CD8-positive, alpha-beta memory T cell (primary cell): ENCODE data around the gene MOV10L1. TPM values are rescaled to one million over a fixed set of nuclear protein-coding genes. Genes with fewer than 3 reads are reported as not detected.

ENCODE experiments used
- CTCF ChIA-PET: fragments of 350-600 bp; sonication (Branson Sonifier 250); formaldehyde crosslinking; loops from one replicate; lab custom pipeline; 2021; ENCODE audit warnings: antibody characterized with exemption; lab: Charles Lee
- POLR2A ChIA-PET: fragments of 350-600 bp; sonication (Branson Sonifier 250); formaldehyde crosslinking; loops from one replicate; lab custom pipeline; 2021; ENCODE audit warnings: antibody characterized with exemption; lab: Charles Lee
- DNase-seq, 5 donors: peaks; one replicate each; pipeline versions ENCODE4 v3.0.0 to v3.0.0-alpha.2; 2020 to 2022; ENCODE audit warnings: mixed read lengths in 1 of 5
- H3K27ac ChIP-seq: one replicate; pipeline ENCODE4 v1.7.0; 2013; ENCODE audit warnings: low read depth, mild to moderate bottlenecking, low read length, moderate library complexity
- H3K27me3 ChIP-seq: 2 replicates; pipeline ENCODE4 v1.7.0; 2013; ENCODE audit warnings: low read length, mild to moderate bottlenecking; ENCODE audit not compliant: insufficient read depth, poor library complexity, severe bottlenecking
- H3K36me3 ChIP-seq: 2 replicates; pipeline ENCODE4 v1.7.0; 2013; ENCODE audit warnings: mild to moderate bottlenecking, low read length, moderate library complexity; ENCODE audit not compliant: insufficient read depth
- H3K4me1 ChIP-seq: 2 replicates; pipeline ENCODE4 v1.7.0; 2013; ENCODE audit warnings: mild to moderate bottlenecking, low read length, moderate library complexity; ENCODE audit not compliant: insufficient read depth
- H3K4me3 ChIP-seq: 2 replicates; pipeline ENCODE4 v1.7.0; 2013; ENCODE audit warnings: mild to moderate bottlenecking, low read length
- H3K9me3 ChIP-seq: 2 replicates; pipeline ENCODE4 v1.7.0; 2013; ENCODE audit warnings: mild to moderate bottlenecking, low read length
- H3K27ac Mint-ChIP-seq, 8 donors: one replicate each; pipeline ENCODE4 v1.8.0; 2020 to 2021; ENCODE audit warnings: mixed read lengths in 8 of 8, mild to moderate bottlenecking in 6 of 8, inconsistent platforms in 3 of 8, moderate library complexity in 3 of 8
- H3K27me3 Mint-ChIP-seq, 2 donors: one replicate each; pipeline ENCODE4 v1.8.0; 2020 to 2021; ENCODE audit warnings: mixed read lengths in 2 of 2, mild to moderate bottlenecking in 1 of 2, moderate library complexity in 1 of 2
- H3K36me3 Mint-ChIP-seq, 3 donors: one replicate each; pipeline ENCODE4 v1.8.0; 2020 to 2021; ENCODE audit warnings: mixed read lengths in 3 of 3, inconsistent platforms in 1 of 3, mild to moderate bottlenecking in 1 of 3
- H3K4me1 Mint-ChIP-seq, 3 donors: one replicate each; pipeline ENCODE4 v1.8.0; 2020 to 2021; ENCODE audit warnings: mixed read lengths in 3 of 3, inconsistent platforms in 1 of 3, mild to moderate bottlenecking in 1 of 3
- H3K4me3 Mint-ChIP-seq, 7 donors: one replicate each; pipeline ENCODE4 v1.8.0; 2020 to 2021; ENCODE audit warnings: mixed read lengths in 7 of 7, mild to moderate bottlenecking in 6 of 7, moderate library complexity in 4 of 7, inconsistent platforms in 2 of 7
- H3K9me3 Mint-ChIP-seq, 5 donors: one replicate each; pipeline ENCODE4 v1.8.0; 2020 to 2022; ENCODE audit warnings: mixed read lengths in 5 of 5, mild to moderate bottlenecking in 3 of 5, moderate library complexity in 2 of 5, inconsistent platforms in 1 of 5
- polyA plus RNA-seq: library from polyadenylated mRNA; unstranded; fragments of 300-500 nt; fragmentation: Illumina TruSeq; gene quantifications from one replicate; pipeline ENCODE4 v1.2.3, GENCODE V29; 2021
- total RNA-seq, 2 experiments: library from RNA; stranded (reverse); gene quantifications; one replicate each; pipeline ENCODE4 v1.2.3, GENCODE V29; 2021

The MOV10L1 gene
- total and polyA plus RNA-seq, 3 experiments from 2014 or later, result not detected

GRCh38 chr22:50208430-50208938, 118.7 kb downstream of the MOV10L1 start:
- POLR2A ChIA-PET, result interaction anchor here (1.1 kb wide), 1 partner anchor 60 kb away, joined by 4 read pairs; no protein-coding TSS in a partner anchor
- CTCF ChIA-PET, result interaction anchor here (0.9 to 3.6 kb wide), 4 partner anchors 12 to 58 kb away, joined by 3 to 35 read pairs (median 4); no protein-coding TSS in a partner anchor
- H3K27ac Mint-ChIP-seq, result peak overlapping the region in 1 of 8 donors; percentile 61
- peaks cover 29% of the 10 kb centered on the region for H3K36me3 ChIP-seq
- no peak overlapping the region for H3K27ac ChIP-seq
- H3K4me3 ChIP-seq, result no peak overlapping the region
- peaks cover 19 to 46% (median 34%) of the 10 kb centered on the region in 3 donors for H3K4me1 Mint-ChIP-seq
- H3K36me3 Mint-ChIP-seq, result peaks cover 3 to 69% (median 7%) of the 10 kb centered on the region in 3 donors
- H3K27me3 ChIP-seq, result no peaks in the 10 kb centered on the region
- no peaks in the 10 kb centered on the region for H3K4me1 ChIP-seq
- no peaks in the 10 kb centered on the region for H3K9me3 Mint-ChIP-seq
- no peaks in the 10 kb centered on the region for H3K9me3 ChIP-seq
- H3K27me3 Mint-ChIP-seq, result no peaks in the 10 kb centered on the region
- DNase-seq, result no peak
- H3K4me3 Mint-ChIP-seq, result no peak overlapping the region

- POLR2A ChIA-PET, result interaction anchor here (1.1 kb wide), 1 partner anchor 60 kb away, joined by 4 read pairs; no protein-coding TSS in a partner anchor
- H3K27ac Mint-ChIP-seq, result peak overlapping the region; percentile 32 to 89 (median 80)
Observed at GRCh38 chr22:50208939-50209892, 119.4 kb downstream of the MOV10L1 start.

GRCh38 chr22:50209893-50210292, 120.1 kb downstream of the MOV10L1 start:
- H3K36me3 Mint-ChIP-seq, result peaks cover 3 to 66% (median 7%) of the 10 kb centered on the region in 3 donors
- Histone ChIP-seq H3K27me3 (no peaks in the 10 kb centered on the region), H3K27ac (no peak overlapping the region), H3K4me1 (no peaks in the 10 kb centered on the region), H3K9me3 (no peaks in the 10 kb centered on the region), H3K36me3 (peaks cover 30% of the 10 kb centered on the region), H3K4me3 (no peak overlapping the region)
- no peaks in the 10 kb centered on the region for H3K9me3 Mint-ChIP-seq
- peak overlapping the region; percentile 32 to 89 (median 80) for H3K27ac Mint-ChIP-seq
- H3K4me3 Mint-ChIP-seq, result peak overlapping the region in 1 of 7 donors; percentile 18
- peaks cover 18 to 44% (median 33%) of the 10 kb centered on the region in 3 donors for H3K4me1 Mint-ChIP-seq
- DNase-seq, result peak; percentile 55 to 78 (median 64)
- POLR2A ChIA-PET, result no interaction called here
- peaks cover 0 to 2% of the 10 kb centered on the region in 2 donors for H3K27me3 Mint-ChIP-seq
- CTCF ChIA-PET, result interaction anchor here (2.3 kb wide), 1 partner anchor 61 kb away, joined by 18 read pairs; no protein-coding TSS in a partner anchor

More at GRCh38 chr22:50208939-50209892, 119.4 kb downstream of the MOV10L1 start:
- Histone ChIP-seq H3K36me3 (peaks cover 29% of the 10 kb centered on the region), H3K4me1 (no peaks in the 10 kb centered on the region), H3K27ac (no peak overlapping the region), H3K4me3 (no peak overlapping the region), H3K27me3 (no peaks in the 10 kb centered on the region), H3K9me3 (no peaks in the 10 kb centered on the region)
- Mint-ChIP-seq H3K36me3 (peaks cover 3 to 68% (median 9%) of the 10 kb centered on the region in 3 donors), H3K27me3 (no peaks in the 10 kb centered on the region), H3K9me3 (no peaks in the 10 kb centered on the region), H3K4me3 (peak overlapping the region in 1 of 7 donors; percentile 18), H3K4me1 (peaks cover 18 to 46% (median 33%) of the 10 kb centered on the region in 3 donors)
- DNase-seq, result no peak
- CTCF ChIA-PET, result interaction anchor here (0.9 to 3.6 kb wide), 4 partner anchors 12 to 59 kb away, joined by 3 to 35 read pairs (median 4); no protein-coding TSS in a partner anchor

- no peaks in the 10 kb centered on the region for H3K9me3 Mint-ChIP-seq
- H3K4me3 Mint-ChIP-seq, result peak overlapping the region in 1 of 7 donors; percentile 51
- peaks cover 32% of the 10 kb centered on the region for H3K36me3 ChIP-seq
- H3K4me3 ChIP-seq, result no peak overlapping the region
- H3K4me1 ChIP-seq, result no peaks in the 10 kb centered on the region
- ChIA-PET CTCF (interaction anchor here (0.5 to 2.3 kb wide), 4 partner anchors 9 to 407 kb away, joined by 3 to 18 read pairs (median 4); no protein-coding TSS in a partner anchor), POLR2A (no interaction called here)
- H3K4me1 Mint-ChIP-seq, result peaks cover 16 to 41% (median 31%) of the 10 kb centered on the region in 3 donors
- H3K27me3 Mint-ChIP-seq, result peaks cover 0 to 2% of the 10 kb centered on the region in 2 donors
- no peak for DNase-seq
- H3K27me3 ChIP-seq, result no peaks in the 10 kb centered on the region
- no peak overlapping the region for H3K27ac ChIP-seq
- peaks cover 3 to 65% (median 5%) of the 10 kb centered on the region in 3 donors for H3K36me3 Mint-ChIP-seq
- H3K27ac Mint-ChIP-seq, result no peak overlapping the region
- no peaks in the 10 kb centered on the region for H3K9me3 ChIP-seq
Observed at GRCh38 chr22:50210378-50211139, 120.8 kb downstream of the MOV10L1 start.

- no peaks in the 10 kb centered on the region for H3K9me3 ChIP-seq
- H3K27me3 Mint-ChIP-seq, result peaks cover 0 to 2% of the 10 kb centered on the region in 2 donors
- no peak overlapping the region for H3K27ac ChIP-seq
- no peaks in the 10 kb centered on the region for H3K9me3 Mint-ChIP-seq
- CTCF ChIA-PET, result interaction anchor here (0.5 to 2.3 kb wide), 4 partner anchors 8 to 407 kb away, joined by 3 to 18 read pairs (median 4); no protein-coding TSS in a partner anchor
- H3K36me3 ChIP-seq, result peaks cover 31% of the 10 kb centered on the region
- no peak overlapping the region for H3K4me3 ChIP-seq
- DNase-seq, result no peak
- peak overlapping the region in 3 of 8 donors; percentile 7 to 22 (median 11) for H3K27ac Mint-ChIP-seq
- POLR2A ChIA-PET, result no interaction called here
- peaks cover 16 to 40% (median 31%) of the 10 kb centered on the region in 3 donors for H3K4me1 Mint-ChIP-seq
- no peaks in the 10 kb centered on the region for H3K4me1 ChIP-seq
- peaks cover 3 to 70% (median 5%) of the 10 kb centered on the region in 3 donors for H3K36me3 Mint-ChIP-seq
- H3K27me3 ChIP-seq, result no peaks in the 10 kb centered on the region
- H3K4me3 Mint-ChIP-seq, result peak overlapping the region in 1 of 7 donors; percentile 51
Observed at GRCh38 chr22:50211147-50211546, 121.3 kb downstream of the MOV10L1 start.

Other genes with a start within 250 kb of the MOV10L1 start
- 10 to 100 TPM; 24.2 to 24.3 TPM for gene ZBED4, start 236.2 kb upstream of the MOV10L1 start, total RNA-seq
- 11.1 TPM for gene ZBED4, start 236.2 kb upstream of the MOV10L1 start, polyA plus RNA-seq
- 10 to 100 TPM; 21.0 TPM for gene ALG12, start 171.6 kb upstream of the MOV10L1 start, total RNA-seq
- gene ALG12, start 171.6 kb upstream of the MOV10L1 start, polyA plus RNA-seq, result 21.8 TPM
- 10 to 100 TPM; 49.4 to 50.7 TPM for gene CRELD2, start 171.4 kb upstream of the MOV10L1 start, total RNA-seq
- 53.2 TPM for gene CRELD2, start 171.4 kb upstream of the MOV10L1 start, polyA plus RNA-seq
- gene PIM3, start 129.2 kb upstream of the MOV10L1 start, total RNA-seq, result 100 to 1,000 TPM; 202 to 227 TPM
- 39.3 TPM for gene PIM3, start 129.2 kb upstream of the MOV10L1 start, polyA plus RNA-seq
- under 1 TPM; 0.20 to 0.29 TPM for gene IL17REL, start 77.2 kb upstream of the MOV10L1 start, total RNA-seq
- not detected for gene IL17REL, start 77.2 kb upstream of the MOV10L1 start, polyA plus RNA-seq
- gene TTLL8, start 31.7 kb upstream of the MOV10L1 start, total RNA-seq, result not detected
- gene TTLL8, start 31.7 kb upstream of the MOV10L1 start, polyA plus RNA-seq, result not detected
- gene MLC1, start 4.6 kb upstream of the MOV10L1 start, total RNA-seq, result under 1 TPM; 0.35 to 0.47 TPM
- gene MLC1, start 4.6 kb upstream of the MOV10L1 start, polyA plus RNA-seq, result 1.7 TPM
- 1 to 10 TPM; 1.7 to 1.8 TPM for gene PANX2, start 80.7 kb downstream of the MOV10L1 start, total RNA-seq
- not detected for gene PANX2, start 80.7 kb downstream of the MOV10L1 start, polyA plus RNA-seq
- 100 to 1,000 TPM in 1 of 2 experiments, 10 to 100 TPM in 1; 96.2 to 102 TPM for gene TRABD, start 95.9 kb downstream of the MOV10L1 start, total RNA-seq
- 49.0 TPM for gene TRABD, start 95.9 kb downstream of the MOV10L1 start, polyA plus RNA-seq
- 10 to 100 TPM; 22.3 to 25.9 TPM for gene SELENOO, start 111.0 kb downstream of the MOV10L1 start, total RNA-seq
- gene SELENOO, start 111.0 kb downstream of the MOV10L1 start, polyA plus RNA-seq, result 6.1 TPM
- gene TUBGCP6, start 155.0 kb downstream of the MOV10L1 start, total RNA-seq, result 10 to 100 TPM; 51.4 to 52.2 TPM
- gene TUBGCP6, start 155.0 kb downstream of the MOV10L1 start, polyA plus RNA-seq, result 18.6 TPM
- gene HDAC10, start 161.3 kb downstream of the MOV10L1 start, total RNA-seq, result 10 to 100 TPM; 42.5 to 44.7 TPM
- gene HDAC10, start 161.3 kb downstream of the MOV10L1 start, polyA plus RNA-seq, result 7.5 TPM
- gene MAPK12, start 171.7 kb downstream of the MOV10L1 start, total RNA-seq, result 1 to 10 TPM; 9.3 to 9.7 TPM
- 0.03 TPM for gene MAPK12, start 171.7 kb downstream of the MOV10L1 start, polyA plus RNA-seq
- gene MAPK11, start 180.4 kb downstream of the MOV10L1 start, total RNA-seq, result 10 to 100 TPM; 12.8 to 13.2 TPM
- 0.28 TPM for gene MAPK11, start 180.4 kb downstream of the MOV10L1 start, polyA plus RNA-seq
- gene PLXNB2, start 217.6 kb downstream of the MOV10L1 start, total RNA-seq, result 10 to 100 TPM; 13.4 to 14.4 TPM
- gene PLXNB2, start 217.6 kb downstream of the MOV10L1 start, polyA plus RNA-seq, result 0.17 TPM
- 1 to 10 TPM; 3.9 to 4.3 TPM for gene DENND6B, start 237.0 kb downstream of the MOV10L1 start, total RNA-seq
- 0.67 TPM for gene DENND6B, start 237.0 kb downstream of the MOV10L1 start, polyA plus RNA-seq